Measurements from ENCODE around the gene COPS4. TPM values are rescaled to one million over a fixed set of nuclear protein-coding genes. Genes with fewer than 3 reads are reported as not detected.

COPS4 gene
- total and polyA plus RNA-seq, 2 of the 8 experiments (the other 6 are each of a cell fraction or from before 2014, with no cell fraction given) = 14.9 to 28.3 TPM

- no peak overlapping the region for H4K91ac ChIP-seq (replicated peaks; ENCODE audit: insufficient read length, low read length)
- H2BK20ac ChIP-seq (ENCODE audit: low read length) = no peak overlapping the region
- H4K20me1 ChIP-seq (replicated peaks in 1 of 2; ENCODE audit: control insufficient read depth in 1 of 2, insufficient read depth in 2 of 2, low read length in 2 of 2) = no peaks in the 10 kb centered on the region
- H2BK12ac ChIP-seq (ENCODE audit: low read depth, low read length) = no peak overlapping the region
- 0 out of 2 replicates have a peak, but pooled peaks cover 4% of the 10 kb centered on the region for H3K23me2 ChIP-seq (ENCODE audit: low read depth, low read length)
- no peak overlapping the region for H3K4me3 ChIP-seq (ENCODE audit: extremely low read depth in 1 of 4, insufficient read depth in 2 of 4, low read depth in 3 of 4, low read length in 4 of 4)
- ChIA-PET POLR2A (ENCODE audit: partially characterized antibody) (interaction anchor here (1.3 kb wide), 1 partner anchor 141 kb away, joined by 5 read pairs; no protein-coding TSS in a partner anchor), CTCF (ENCODE audit: partially characterized antibody) (interaction anchor here (0.7 to 2.5 kb wide), 6 partner anchors 9 to 230 kb away, joined by 3 to 10 read pairs (median 4); no protein-coding TSS in a partner anchor)
- no peak overlapping the region for H3K18ac ChIP-seq (ENCODE audit: extremely low read depth, low read length)
- H3K4me1 ChIP-seq (replicated peaks in 1 of 4; ENCODE audit: control insufficient read depth in 3 of 4, insufficient read depth in 4 of 4, low read length in 3 of 4) = 0 out of 7 replicates have a peak, but pooled peaks cover 0 to 3% (median under 1%) of the 10 kb centered on the region in 4 experiments
- H3K14ac ChIP-seq (ENCODE audit: insufficient read length) = no peak overlapping the region
- H3K79me1 ChIP-seq (ENCODE audit: low read depth, low read length) = no peaks in the 10 kb centered on the region; the same call in 1 of the 2 replicates
- no peak overlapping the region for H2AK5ac ChIP-seq (ENCODE audit: low read depth, low read length)
- H3K4ac ChIP-seq (replicated peaks; ENCODE audit: insufficient read length, low read depth, low read length) = no peak overlapping the region
- H3K27me3 ChIP-seq (replicated peaks in 1 of 4; ENCODE audit: control insufficient read depth in 3 of 4, extremely low read depth in 1 of 4, insufficient read depth in 3 of 4, low read length in 3 of 4) = no peaks in the 10 kb centered on the region
- TF ChIP-seq KDM4A (IDR thresholded peaks at IDR 0.05; ENCODE audit: low read depth, low read length, severe bottlenecking) (no peak), CTCF (IDR thresholded peaks at IDR 0.05; ENCODE audit: control extremely low read depth in 1 of 3, insufficient read depth in 1 of 3, low read depth in 1 of 3, low read length in 3 of 3) (peak in 1 of 3 experiments; percentile 8; a peak in 1 of 4 replicates), CHD2 (IDR thresholded peaks at IDR 0.05; ENCODE audit: low read length) (no peak), HDAC6 (IDR thresholded peaks at IDR 0.05; ENCODE audit: low read depth, low read length) (no peak)
- H2BK120ac ChIP-seq (replicated peaks; ENCODE audit: low read depth, low read length) = no peak overlapping the region
- no peak overlapping the region for H3K56ac ChIP-seq (replicated peaks; ENCODE audit: insufficient read length, low read depth, low read length)
- peaks cover 0 to 49% of the 10 kb centered on the region in 2 experiments; a peak in 2 of 4 replicates for H3K79me2 ChIP-seq (ENCODE audit: control insufficient read depth in 1 of 2, insufficient read depth in 2 of 2, low read length in 2 of 2)
- H4K8ac ChIP-seq (ENCODE audit: extremely low read depth, insufficient read depth, low read length) = no peak overlapping the region
- H3K27ac ChIP-seq (ENCODE audit: low read depth, low read length) = no peak overlapping the region
- no peak overlapping the region for H4K5ac ChIP-seq (ENCODE audit: insufficient read length, low read depth, low read length)
- no peak overlapping the region for H2BK5ac ChIP-seq (ENCODE audit: low read depth, low read length)
- FAIRE-seq = no peak
- 95% methylated on average over 3 of the region's 3 CpGs; no CpG with 5 or more reads in 1 of the 2 experiments for WGBS, 2 experiments (ENCODE audit: extremely low coverage in 1 of 2, insufficient coverage in 1 of 2, insufficient read length in 1 of 2, insufficient replicate concordance in 2 of 2, low coverage in 1 of 2, low lambda C conversion rate in 2 of 2, missing lambda C conversion rate in 1 of 2)
- H3K36me3 ChIP-seq (ENCODE audit: control insufficient read depth in 2 of 4, insufficient read depth in 4 of 4, low read length in 3 of 4) = no peaks in the 10 kb centered on the region
- H3K9me3 ChIP-seq (ENCODE audit: insufficient read depth in 2 of 2, low read depth in 1 of 2, low read length in 1 of 2) = no peaks in the 10 kb centered on the region
- DNase-seq (ENCODE audit: low read depth in 1 of 2, low spot score in 2 of 2) = no peak
- H3K9ac ChIP-seq (replicated peaks in 1 of 4; ENCODE audit: extremely low read depth in 1 of 4, low read depth in 3 of 4, low read length in 3 of 4) = no peak overlapping the region
- no peak overlapping the region for H3K4me2 ChIP-seq (ENCODE audit: insufficient read depth in 1 of 2, low read depth in 2 of 2, low read length in 2 of 2)
- H2AFZ ChIP-seq (ENCODE audit: low read length) = no peak overlapping the region
- no peak overlapping the region for H2BK15ac ChIP-seq (ENCODE audit: low read length)
- H3K23ac ChIP-seq (ENCODE audit: insufficient read length) = no peak overlapping the region
These were observed 5.3 kb downstream of the COPS4 start for GRCh38 chr4:83040269-83040668.
